Tibial nerve (tissue), 3 donors: Measurements from ENCODE around the gene NUP54.

ENCODE experiments used
- POLR2A ChIP-seq, 2 donors: fragments of 450-650 bp; IDR thresholded peaks; one replicate each; pipeline ENCODE4 v1.6.1; 2017; ENCODE audit warnings: antibody characterized with exemption in 2 of 2, mild to moderate bottlenecking in 2 of 2, moderate library complexity in 2 of 2
- TF ChIP-seq, protein P1 (sequence below), 5 experiments: fragments of 200-600 bp in 3 of 5; fragments of 450-650 bp in 2 of 5; sonication (generic) in 3 of 5; IDR thresholded peaks; one replicate each; pipeline ENCODE4 v1.5.1; 2016 to 2019; ENCODE audit warnings: antibody characterized with exemption in 5 of 5, mild to moderate bottlenecking in 3 of 5, moderate library complexity in 2 of 5

DNA sequence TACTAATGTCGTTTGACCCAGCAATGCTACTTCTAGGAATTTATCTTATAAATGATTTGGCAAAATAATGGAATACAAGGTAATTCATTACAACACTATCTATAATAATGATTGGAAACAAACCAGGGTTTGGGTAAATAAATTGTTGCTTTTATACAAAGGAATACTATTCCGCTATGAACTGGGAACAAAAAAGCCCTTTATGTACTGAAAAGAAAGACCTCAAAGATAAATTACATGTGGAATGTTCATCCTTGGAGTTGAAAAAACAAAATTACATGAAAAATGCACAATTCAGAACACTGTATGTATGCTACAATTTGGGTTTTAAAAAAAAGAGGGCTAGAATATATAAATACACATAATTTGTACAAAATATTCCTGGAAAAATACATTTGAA lies 5.2 kb upstream of the NUP54 start:
- TF ChIP-seq, protein P1, sequence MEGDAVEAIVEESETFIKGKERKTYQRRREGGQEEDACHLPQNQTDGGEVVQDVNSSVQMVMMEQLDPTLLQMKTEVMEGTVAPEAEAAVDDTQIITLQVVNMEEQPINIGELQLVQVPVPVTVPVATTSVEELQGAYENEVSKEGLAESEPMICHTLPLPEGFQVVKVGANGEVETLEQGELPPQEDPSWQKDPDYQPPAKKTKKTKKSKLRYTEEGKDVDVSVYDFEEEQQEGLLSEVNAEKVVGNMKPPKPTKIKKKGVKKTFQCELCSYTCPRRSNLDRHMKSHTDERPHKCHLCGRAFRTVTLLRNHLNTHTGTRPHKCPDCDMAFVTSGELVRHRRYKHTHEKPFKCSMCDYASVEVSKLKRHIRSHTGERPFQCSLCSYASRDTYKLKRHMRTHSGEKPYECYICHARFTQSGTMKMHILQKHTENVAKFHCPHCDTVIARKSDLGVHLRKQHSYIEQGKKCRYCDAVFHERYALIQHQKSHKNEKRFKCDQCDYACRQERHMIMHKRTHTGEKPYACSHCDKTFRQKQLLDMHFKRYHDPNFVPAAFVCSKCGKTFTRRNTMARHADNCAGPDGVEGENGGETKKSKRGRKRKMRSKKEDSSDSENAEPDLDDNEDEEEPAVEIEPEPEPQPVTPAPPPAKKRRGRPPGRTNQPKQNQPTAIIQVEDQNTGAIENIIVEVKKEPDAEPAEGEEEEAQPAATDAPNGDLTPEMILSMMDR (IDR thresholded peaks at IDR 0.05), result no peak
- TF ChIP-seq POLR2A (IDR thresholded peaks at IDR 0.05), result no peak
